GM12874 (cell line): ENCODE results near the gene ZNF800.

Experiments used
- CTCF ChIP-seq: IDR thresholded peaks from 2 replicates; pipeline ENCODE4 v1.5.1; 2011; ENCODE audit warnings: low read depth, mild to moderate bottlenecking, control low read depth, low read length, moderate library complexity; ENCODE audit not compliant: insufficient read depth

The ZNF800 gene

DNA sequence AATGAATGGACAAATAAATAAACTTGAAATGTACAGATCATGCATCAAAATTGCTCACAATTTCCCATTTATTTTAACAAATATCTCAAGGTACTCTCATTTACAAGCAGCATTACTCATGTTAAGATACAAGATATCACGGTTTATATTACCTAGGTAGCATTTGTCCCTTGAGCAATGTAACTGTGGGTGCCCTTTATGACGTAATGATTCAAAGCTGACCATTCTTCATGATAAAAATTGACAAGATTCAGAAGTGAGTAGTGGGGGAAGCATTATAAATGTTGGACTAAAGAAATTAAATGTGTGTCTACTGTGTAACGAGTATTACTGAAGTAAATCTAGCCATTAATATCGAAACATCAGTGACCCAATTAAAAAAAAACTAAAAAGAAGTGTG lies 71.5 kb downstream of the ZNF800 start:
- no peak for TF ChIP-seq CTCF
